IMR-90 (cell line): ENCODE data around the gene SMARCA2. TPM values are rescaled to one million over a fixed set of nuclear protein-coding genes. Genes with fewer than 3 reads are reported as not detected.

Source experiments
- ATAC-seq: fragments of 200-7000 bp; cut with Tn5 transposase; 2 replicates; pipeline ENCODE4 v1.9.1; 2020; ENCODE audit warnings: low read depth, mild to moderate bottlenecking, moderate library complexity
- BruUV-seq: library from RNA; stranded (reverse); fragments of 400-500 nt; replicated peaks from 2 replicates; lab custom pipeline; 2021; lab: Mats Ljungman, UMichigan
- CTCF ChIA-PET: fragments of 300-600 bp; formaldehyde crosslinking; extraction: SDS; loops from one replicate; lab custom pipeline; 2021; ENCODE audit warnings: antibody characterized with exemption; lab: Yijun Ruan, JAX
- POLR2A ChIA-PET: fragments of 300-600 bp; sonication (Branson Sonifier 250); formaldehyde crosslinking; loops from one replicate; lab custom pipeline; 2022; ENCODE audit warnings: antibody characterized with exemption; ENCODE audit not compliant: unreplicated experiment; lab: Charles Lee
- DNase-seq: peaks from one replicate; pipeline ENCODE4 v3.0.0; 2013
- H2AFZ ChIP-seq: replicated peaks from 2 replicates; pipeline ENCODE3; 2013; ENCODE audit warnings: low read length, mild to moderate bottlenecking; ENCODE audit not compliant: poor library complexity
- H2AK5ac ChIP-seq: 2 replicates; pipeline ENCODE4 v1.6.1; 2013; ENCODE audit warnings: low read depth, low read length, inconsistent platforms
- H2AK9ac ChIP-seq: replicated peaks from 2 replicates; pipeline ENCODE3; 2013; ENCODE audit warnings: mild to moderate bottlenecking, low read depth, low read length, moderate library complexity; ENCODE audit not compliant: poor library complexity
- H2BK120ac ChIP-seq: 2 replicates; pipeline ENCODE4 v1.6.1; 2013; ENCODE audit warnings: low read depth, low read length, inconsistent platforms
- H2BK15ac ChIP-seq: 3 replicates; pipeline ENCODE4 v1.6.1; 2013; ENCODE audit warnings: low read depth, low read length, inconsistent platforms
- H2BK20ac ChIP-seq: 2 replicates; pipeline ENCODE4 v1.6.1; 2013; ENCODE audit warnings: low read depth, mild to moderate bottlenecking, inconsistent platforms, low read length, moderate library complexity
- H2BK5ac ChIP-seq: 2 replicates; pipeline ENCODE4 v1.6.1; 2013; ENCODE audit warnings: mild to moderate bottlenecking, low read depth, low read length, inconsistent platforms; ENCODE audit not compliant: poor library complexity, severe bottlenecking
- H3K14ac ChIP-seq: replicated peaks from 2 replicates; pipeline ENCODE4 v1.6.1; 2013; ENCODE audit warnings: low read depth, low read length, inconsistent platforms
- H3K18ac ChIP-seq: 2 replicates; pipeline ENCODE4 v1.6.1; 2013; ENCODE audit warnings: low read depth, low read length, control low read depth
- H3K23ac ChIP-seq: 2 replicates; pipeline ENCODE4 v1.6.1; 2013; ENCODE audit warnings: low read depth, low read length, inconsistent platforms
- H3K27ac ChIP-seq: 2 replicates; pipeline ENCODE4 v1.5.1; 2013; ENCODE audit warnings: mild to moderate bottlenecking, control low read depth, low read length; ENCODE audit not compliant: insufficient read depth
- H3K27me3 ChIP-seq: 2 replicates; pipeline ENCODE4 v1.6.1; 2013; ENCODE audit warnings: low read length; ENCODE audit not compliant: control insufficient read depth, insufficient read depth
- H3K36me3 ChIP-seq: 2 replicates; pipeline ENCODE4 v1.6.1; 2013; ENCODE audit warnings: low read length, mixed read lengths; ENCODE audit not compliant: control insufficient read depth, insufficient read depth
- H3K4ac ChIP-seq: 2 replicates; pipeline ENCODE4 v1.6.1; 2013; ENCODE audit warnings: low read depth, low read length, inconsistent platforms
- H3K4me1 ChIP-seq: 2 replicates; pipeline ENCODE4 v1.6.1; 2013; ENCODE audit warnings: low read length, mixed read lengths; ENCODE audit not compliant: control insufficient read depth, insufficient read depth
- H3K4me2 ChIP-seq: 2 replicates; pipeline ENCODE4 v1.6.1; 2013; ENCODE audit warnings: low read depth, mild to moderate bottlenecking, control low read depth, low read length, moderate library complexity
- H3K4me3 ChIP-seq: 2 replicates; pipeline ENCODE4 v1.5.1; 2013; ENCODE audit warnings: low read depth, mild to moderate bottlenecking, control low read depth, low read length, moderate library complexity; ENCODE audit not compliant: insufficient read depth
- H3K56ac ChIP-seq: 2 replicates; pipeline ENCODE4 v1.6.1; 2013; ENCODE audit warnings: low read length, inconsistent platforms; ENCODE audit not compliant: insufficient read depth; ENCODE audit errors: extremely low read depth
- H3K79me1 ChIP-seq, 2 experiments: 2 replicates each; pipeline ENCODE4 v1.6.1; 2013; ENCODE audit warnings: low read length in 2 of 2, inconsistent platforms in 1 of 2, low read depth in 1 of 2
- H3K9ac ChIP-seq: 2 replicates; pipeline ENCODE4 v1.6.1; 2013; ENCODE audit warnings: low read depth, low read length, control low read depth
- H3K9me1 ChIP-seq: 2 replicates; pipeline ENCODE4 v1.6.1; 2013; ENCODE audit warnings: low read length, inconsistent platforms; ENCODE audit not compliant: insufficient read depth
- H3K9me3 ChIP-seq: 2 replicates; pipeline ENCODE4 v1.6.1; 2013; ENCODE audit warnings: low read length; ENCODE audit not compliant: control insufficient read depth, insufficient read depth
- H4K20me1 ChIP-seq: 2 replicates; pipeline ENCODE4 v1.6.1; 2013; ENCODE audit warnings: low read length, inconsistent platforms; ENCODE audit not compliant: insufficient read depth
- H4K5ac ChIP-seq: 2 replicates; pipeline ENCODE4 v1.6.1; 2013; ENCODE audit warnings: mild to moderate bottlenecking, low read depth, low read length, control low read depth
- H4K8ac ChIP-seq, 2 experiments: 2 replicates each; pipeline ENCODE4 v1.6.1; 2013; ENCODE audit warnings: low read depth in 2 of 2, low read length in 2 of 2, control low read depth in 1 of 2, inconsistent platforms in 1 of 2
- H4K91ac ChIP-seq: 2 replicates; pipeline ENCODE4 v1.6.1; 2013; ENCODE audit warnings: low read depth, low read length, inconsistent platforms; ENCODE audit not compliant: insufficient read depth
- BHLHE40 ChIP-seq: fragments of 150-350 bp; IDR thresholded peaks from 2 replicates; pipeline ENCODE4 v1.6.1; 2016; ENCODE audit warnings: mild to moderate bottlenecking, low read depth, low read length
- CEBPB ChIP-seq: IDR thresholded peaks from 2 replicates; pipeline ENCODE4 v1.6.1; 2012; ENCODE audit warnings: low read depth, low read length, improper control_type of control experiment
- CHD1 ChIP-seq: IDR thresholded peaks from 2 replicates; pipeline ENCODE4 v1.6.1; 2012; ENCODE audit warnings: low read depth, low read length, improper control_type of control experiment
- FOS ChIP-seq: fragments of 150-350 bp; IDR thresholded peaks from 2 replicates; pipeline ENCODE4 v1.6.1; 2016; ENCODE audit warnings: low read depth, low read length
- MAFK ChIP-seq: IDR thresholded peaks from 2 replicates; pipeline ENCODE4 v1.6.1; 2012; ENCODE audit warnings: low read depth, low read length, improper control_type of control experiment
- MAZ ChIP-seq: IDR thresholded peaks from 2 replicates; pipeline ENCODE4 v1.6.1; 2012; ENCODE audit warnings: low read depth, mild to moderate bottlenecking, low read length, improper control_type of control experiment, moderate library complexity, borderline replicate concordance
- MXI1 ChIP-seq: IDR thresholded peaks from 2 replicates; pipeline ENCODE4 v1.6.1; 2012; ENCODE audit warnings: low read depth, mild to moderate bottlenecking, low read length, moderate library complexity, borderline replicate concordance
- NFE2L2 ChIP-seq: fragments of 150-350 bp; IDR thresholded peaks from 2 replicates; pipeline ENCODE4 v1.6.1; 2016; ENCODE audit warnings: low read depth, mild to moderate bottlenecking, low read length
- POLR2A ChIP-seq: IDR thresholded peaks from 2 replicates; pipeline ENCODE4 v1.6.1; 2012; ENCODE audit warnings: mild to moderate bottlenecking, low read depth, low read length
- RAD21 ChIP-seq: IDR thresholded peaks from 2 replicates; pipeline ENCODE4 v1.6.1; 2012; ENCODE audit warnings: low read length, improper control_type of control experiment
- RCOR1 ChIP-seq: IDR thresholded peaks from 2 replicates; pipeline ENCODE4 v1.6.1; 2012; ENCODE audit warnings: mild to moderate bottlenecking, low read length, improper control_type of control experiment; ENCODE audit not compliant: insufficient replicate concordance
- RFX5 ChIP-seq: IDR thresholded peaks from 2 replicates; pipeline ENCODE4 v1.8.0; 2012; ENCODE audit warnings: low read depth, mild to moderate bottlenecking, low read length, moderate library complexity
- WGBS, 2 experiments: methylation state at CpG; one replicate each; pipeline versions ENCODE4 v1.1.5 to v1.1.7; 2013; ENCODE audit warnings: missing lambda C conversion rate in 2 of 2; ENCODE audit not compliant: insufficient read length in 1 of 2; ENCODE audit errors: extremely low coverage in 2 of 2; 5-methylcytosine and 5-hydroxymethylcytosine counted together
- dilution Hi-C: fragments of 300-500 bp; cut with HindIII; formaldehyde crosslinking; loops from one replicate; pipeline ENCODE4 v1.14.3; 2018; ENCODE audit warnings: low sequenced_read_pairs; ENCODE audit not compliant: unreplicated experiment
- in situ Hi-C: fragments of 300-500 bp; cut with MboI; formaldehyde crosslinking; loops from 3 replicates; pipeline ENCODE4 v1.14.3; 2019; ENCODE audit warnings: low sequenced_read_pairs, inconsistent platforms, mixed read lengths
- intact Hi-C: fragments of 100-400 bp; cut with micrococcal nuclease; formaldehyde crosslinking; loops from 2 replicates; pipeline ENCODE4 v1.10.0; 2022
- polyA plus RNA-seq, 3 experiments: library from polyadenylated mRNA; depleted of rRNA; stranded (reverse); fragments of >200 nt; gene quantifications; 2 replicates each; pipeline ENCODE4 v1.2.3, GENCODE V29; 2012; ENCODE audit warnings: low replicate concordance in 1 of 3
- total RNA-seq: library from RNA; depleted of rRNA; stranded (reverse); fragments of >200 nt; gene quantifications from 2 replicates; pipeline ENCODE4 v1.2.3, GENCODE V29; 2012
- TF ChIP-seq, protein P1 (sequence below): conservative IDR thresholded peaks from 2 replicates; pipeline ENCODE4 v1.5.1; 2012; ENCODE audit warnings: mild to moderate bottlenecking, low read depth, low read length, improper control_type of control experiment
- TF ChIP-seq, protein P2 (sequence below): fragments of 150-350 bp; IDR thresholded peaks from 2 replicates; pipeline ENCODE4 v1.6.1; 2016; ENCODE audit warnings: low read depth, mild to moderate bottlenecking, low read length, moderate library complexity, borderline replicate concordance
- TF ChIP-seq, protein P3 (sequence below): fragments of 150-350 bp; IDR thresholded peaks from 2 replicates; pipeline ENCODE4 v1.6.1; 2017; ENCODE audit warnings: mild to moderate bottlenecking, antibody characterized with exemption, low read length, low read depth

SMARCA2 gene
- total and polyA plus RNA-seq, 2 of the 4 experiments (the other 2 are of a cell fraction): 25.3 to 26.7 TPM

DNA sequence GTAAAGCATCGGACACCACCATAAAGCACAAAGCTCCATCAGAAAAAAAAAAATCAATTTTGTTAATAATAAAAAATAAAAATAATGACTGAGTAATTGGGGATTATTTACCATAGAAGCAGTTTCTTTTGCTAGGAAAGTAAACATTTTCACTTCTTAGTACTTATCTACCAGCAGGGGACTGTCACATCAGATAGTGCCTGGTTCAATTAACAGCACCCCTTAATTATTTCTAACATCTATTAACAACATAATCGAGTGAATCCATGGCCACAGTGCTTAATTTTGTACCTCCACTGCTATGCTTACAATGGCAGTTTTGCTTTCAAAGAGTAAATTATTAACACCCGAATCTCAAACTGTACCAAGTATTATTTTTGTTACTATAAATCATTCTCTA is 221.7 kb downstream of the SMARCA2 start:
- POLR2A ChIA-PET: no interaction called here
- Histone ChIP-seq H4K20me1 (no peaks in the 10 kb centered on the region), H3K79me1 (no peaks in the 10 kb centered on the region), H3K9ac (no peak overlapping the region), H3K14ac (no peak overlapping the region), H3K9me1 (no peaks in the 10 kb centered on the region), H3K4ac (no peak overlapping the region), H2BK120ac (no peak overlapping the region), H2AK9ac (no peak overlapping the region), H3K23ac (no peak overlapping the region), H2BK20ac (no peak overlapping the region), H2AK5ac (no peak overlapping the region), H4K5ac (no peak overlapping the region), H3K9me3 (no peaks in the 10 kb centered on the region), H2BK5ac (no peak overlapping the region), H3K36me3 (no peaks in the 10 kb centered on the region), H3K18ac (no peak overlapping the region), H3K4me1 (peaks cover 7% of the 10 kb centered on the region; the same call in 1 of the 2 replicates), H3K4me2 (no peak overlapping the region), H3K4me3 (no peak overlapping the region), H3K27ac (no peak overlapping the region), H4K91ac (no peak overlapping the region), H3K27me3 (no peaks in the 10 kb centered on the region), H4K8ac (no peak overlapping the region), H2AFZ (no peak overlapping the region), H3K56ac (no peak overlapping the region), H2BK15ac (no peak overlapping the region)
- TF ChIP-seq RAD21 (no peak), NFE2L2 (no peak), MAFK (no peak), RCOR1 (no peak), CEBPB (no peak), BHLHE40 (no peak), CHD1 (no peak), MXI1 (no peak), FOS (no peak), MAZ (no peak), POLR2A (no peak), RFX5 (no peak)
- TF ChIP-seq, protein P1, sequence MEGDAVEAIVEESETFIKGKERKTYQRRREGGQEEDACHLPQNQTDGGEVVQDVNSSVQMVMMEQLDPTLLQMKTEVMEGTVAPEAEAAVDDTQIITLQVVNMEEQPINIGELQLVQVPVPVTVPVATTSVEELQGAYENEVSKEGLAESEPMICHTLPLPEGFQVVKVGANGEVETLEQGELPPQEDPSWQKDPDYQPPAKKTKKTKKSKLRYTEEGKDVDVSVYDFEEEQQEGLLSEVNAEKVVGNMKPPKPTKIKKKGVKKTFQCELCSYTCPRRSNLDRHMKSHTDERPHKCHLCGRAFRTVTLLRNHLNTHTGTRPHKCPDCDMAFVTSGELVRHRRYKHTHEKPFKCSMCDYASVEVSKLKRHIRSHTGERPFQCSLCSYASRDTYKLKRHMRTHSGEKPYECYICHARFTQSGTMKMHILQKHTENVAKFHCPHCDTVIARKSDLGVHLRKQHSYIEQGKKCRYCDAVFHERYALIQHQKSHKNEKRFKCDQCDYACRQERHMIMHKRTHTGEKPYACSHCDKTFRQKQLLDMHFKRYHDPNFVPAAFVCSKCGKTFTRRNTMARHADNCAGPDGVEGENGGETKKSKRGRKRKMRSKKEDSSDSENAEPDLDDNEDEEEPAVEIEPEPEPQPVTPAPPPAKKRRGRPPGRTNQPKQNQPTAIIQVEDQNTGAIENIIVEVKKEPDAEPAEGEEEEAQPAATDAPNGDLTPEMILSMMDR: no peak
- TF ChIP-seq, protein P2, sequence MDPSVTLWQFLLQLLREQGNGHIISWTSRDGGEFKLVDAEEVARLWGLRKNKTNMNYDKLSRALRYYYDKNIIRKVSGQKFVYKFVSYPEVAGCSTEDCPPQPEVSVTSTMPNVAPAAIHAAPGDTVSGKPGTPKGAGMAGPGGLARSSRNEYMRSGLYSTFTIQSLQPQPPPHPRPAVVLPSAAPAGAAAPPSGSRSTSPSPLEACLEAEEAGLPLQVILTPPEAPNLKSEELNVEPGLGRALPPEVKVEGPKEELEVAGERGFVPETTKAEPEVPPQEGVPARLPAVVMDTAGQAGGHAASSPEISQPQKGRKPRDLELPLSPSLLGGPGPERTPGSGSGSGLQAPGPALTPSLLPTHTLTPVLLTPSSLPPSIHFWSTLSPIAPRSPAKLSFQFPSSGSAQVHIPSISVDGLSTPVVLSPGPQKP: no peak
- TF ChIP-seq, protein P3, sequence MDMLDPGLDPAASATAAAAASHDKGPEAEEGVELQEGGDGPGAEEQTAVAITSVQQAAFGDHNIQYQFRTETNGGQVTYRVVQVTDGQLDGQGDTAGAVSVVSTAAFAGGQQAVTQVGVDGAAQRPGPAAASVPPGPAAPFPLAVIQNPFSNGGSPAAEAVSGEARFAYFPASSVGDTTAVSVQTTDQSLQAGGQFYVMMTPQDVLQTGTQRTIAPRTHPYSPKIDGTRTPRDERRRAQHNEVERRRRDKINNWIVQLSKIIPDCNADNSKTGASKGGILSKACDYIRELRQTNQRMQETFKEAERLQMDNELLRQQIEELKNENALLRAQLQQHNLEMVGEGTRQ: no peak
- in situ Hi-C loops: loop anchor here (10.0 kb wide), 1 partner anchor 488 kb away; no protein-coding TSS in a partner anchor
- no CpG with 5 or more reads among the region's 3 CpGs for WGBS, 2 experiments
- ATAC-seq (no peak), DNase-seq (no peak)
- no TSS peak for BruUV-seq
- dilution Hi-C loops: no loop called here
- CTCF ChIA-PET: no interaction called here
- intact Hi-C loops: no loop called here
